GM19351 (cell line): ENCODE data around the gene IL11.

ENCODE experiments used
- ATAC-seq: cut with Tn5 transposase; IDR thresholded peaks from one replicate; pipeline ENCODE4 v1.9.1; 2021; ENCODE audit warnings: mild to moderate bottlenecking, moderate library complexity; ENCODE audit not compliant: unreplicated experiment

Gene IL11

DNA sequence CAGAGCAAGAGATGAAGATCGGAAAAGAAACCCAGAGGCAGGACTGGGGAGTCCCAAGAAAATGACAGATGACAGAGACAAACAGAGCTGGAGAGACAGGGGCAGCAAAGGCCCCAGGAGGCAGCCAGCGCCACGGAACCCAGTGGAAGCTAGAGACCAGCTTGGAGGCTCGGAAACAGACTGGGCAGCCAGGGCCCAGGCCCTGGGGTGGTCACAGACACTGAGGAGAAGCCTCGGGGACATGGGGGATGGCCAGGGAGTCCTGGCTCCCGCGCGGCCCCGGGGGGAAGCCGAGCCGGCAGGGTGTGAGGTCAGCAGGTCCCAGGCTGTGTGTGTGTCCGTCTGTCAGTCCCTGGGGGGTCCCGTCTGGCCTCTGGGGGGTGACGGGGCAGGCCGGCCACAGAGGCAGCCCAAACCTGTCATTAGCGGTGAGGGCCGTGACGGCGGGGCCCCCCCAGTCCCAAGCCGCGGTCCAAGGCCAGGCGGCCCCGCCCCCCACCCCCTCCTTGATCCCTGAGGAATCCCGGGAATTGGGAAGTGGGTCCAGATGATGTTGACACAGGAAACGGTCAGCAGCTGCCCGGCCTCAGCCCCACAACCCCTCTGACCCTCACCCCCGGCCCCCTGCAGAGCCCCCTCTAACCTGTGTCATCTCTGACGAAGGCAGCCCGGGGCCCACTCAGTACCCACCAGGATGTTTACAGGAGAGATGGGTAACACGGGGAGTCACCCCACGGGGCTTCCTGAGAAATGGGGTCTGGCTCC is 3.9 kb upstream of the IL11 start:
- ATAC-seq = no peak

DNA sequence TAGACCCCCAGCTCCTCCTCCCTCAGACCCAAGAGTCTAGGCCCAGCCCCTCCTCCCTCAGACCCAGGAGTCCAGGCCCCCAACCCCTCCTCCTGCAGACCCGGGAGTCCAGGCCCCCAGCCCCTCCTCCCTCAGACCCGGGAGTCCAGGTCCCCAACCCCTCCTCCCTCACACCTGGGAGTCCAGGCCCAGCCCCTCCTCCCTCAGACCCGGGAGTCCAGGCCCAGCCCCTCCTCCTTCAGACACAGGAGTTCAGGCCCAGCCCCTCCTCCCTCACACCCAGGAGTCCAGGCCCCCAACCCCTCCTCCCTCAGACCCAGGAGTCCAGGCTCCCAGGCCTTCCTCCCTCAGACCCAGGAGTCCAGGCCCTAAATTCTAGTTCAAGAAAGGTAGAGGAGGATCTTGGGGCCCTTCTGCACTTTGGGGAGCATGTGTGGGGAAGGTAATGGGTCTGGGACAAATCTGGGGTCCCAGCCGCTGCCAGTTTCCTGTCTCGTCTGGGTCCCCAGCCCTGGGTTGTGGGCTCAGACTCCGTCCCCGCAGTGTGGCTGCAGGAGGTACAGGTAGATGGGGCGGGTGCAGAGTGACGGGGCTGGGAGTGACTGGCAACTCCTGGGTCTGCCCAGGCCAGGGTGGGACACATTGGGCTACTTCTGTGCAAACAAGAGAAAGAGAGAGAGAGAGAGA is 3.2 kb upstream of the IL11 start:
- no peak for ATAC-seq

DNA sequence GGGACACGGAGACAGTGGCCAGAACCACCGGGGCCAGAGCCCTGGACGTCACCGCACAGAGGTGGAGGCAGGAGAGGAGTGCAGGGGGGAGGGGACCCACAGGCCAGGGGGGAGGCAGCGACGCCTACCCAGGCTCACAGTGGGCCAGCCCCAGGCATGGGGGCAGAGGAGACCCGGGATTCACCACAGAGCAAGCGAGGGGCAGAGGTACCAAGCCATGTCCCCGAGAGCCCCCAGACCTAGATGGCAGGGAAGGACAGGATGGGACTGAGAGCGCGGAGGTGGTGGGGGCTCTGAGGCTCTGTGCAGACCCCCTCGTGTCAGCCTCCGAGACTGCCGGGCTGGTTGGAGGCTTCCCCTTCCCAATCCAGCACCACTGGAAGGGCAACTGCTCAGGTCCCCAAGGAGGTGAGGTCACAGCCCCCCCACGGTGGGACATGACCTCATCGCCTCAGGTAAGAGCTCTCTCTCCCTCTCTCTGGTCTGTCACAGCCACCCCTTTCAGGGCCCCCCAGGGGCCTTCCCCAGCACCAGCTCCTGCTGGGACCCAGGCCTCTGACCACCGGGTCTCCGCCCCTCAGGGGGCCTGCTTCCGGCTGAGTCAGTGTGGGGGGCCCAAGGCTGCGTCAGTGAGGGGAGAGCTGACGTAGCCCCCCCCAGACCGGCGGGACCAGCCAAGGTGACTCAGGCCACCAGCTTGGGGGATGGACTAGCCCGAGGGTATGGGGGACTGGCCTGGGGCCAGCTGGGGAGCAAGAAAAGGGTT is 2.2 kb upstream of the IL11 start:
- no peak for ATAC-seq

DNA sequence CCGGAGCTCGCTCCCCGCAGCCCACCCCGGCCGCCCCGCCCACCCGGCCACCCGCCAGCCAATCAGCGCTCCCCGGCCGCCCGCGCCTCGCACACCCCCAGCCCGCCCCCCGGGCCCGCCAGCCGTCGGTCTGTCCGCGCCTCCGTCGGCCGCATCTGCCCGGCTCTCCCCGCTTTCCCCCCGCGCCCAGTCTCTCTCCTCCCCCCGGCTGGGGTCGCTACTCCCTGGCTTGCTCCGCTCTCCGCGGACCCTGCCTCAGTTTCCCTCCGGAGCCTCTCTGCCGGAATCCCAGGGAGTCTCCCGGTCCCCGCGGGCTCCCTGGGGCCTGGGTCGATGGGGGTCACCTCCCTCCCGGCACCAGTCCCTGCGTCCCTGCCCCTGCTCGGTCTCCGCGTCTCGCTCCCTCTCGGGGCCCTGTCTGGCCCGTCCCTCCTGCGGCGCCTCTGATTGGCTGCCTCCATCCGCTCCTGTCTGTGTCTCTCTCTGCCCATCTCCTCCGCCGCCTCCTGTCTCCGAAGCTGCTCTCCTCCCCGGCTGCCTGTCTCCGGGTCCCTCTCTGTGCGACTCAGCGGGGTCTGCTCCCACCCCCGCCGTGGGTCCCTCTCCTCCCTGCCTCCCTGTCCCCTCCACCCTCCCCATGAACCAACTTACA is 484 bp downstream of the IL11 start:
- no peak for ATAC-seq

DNA sequence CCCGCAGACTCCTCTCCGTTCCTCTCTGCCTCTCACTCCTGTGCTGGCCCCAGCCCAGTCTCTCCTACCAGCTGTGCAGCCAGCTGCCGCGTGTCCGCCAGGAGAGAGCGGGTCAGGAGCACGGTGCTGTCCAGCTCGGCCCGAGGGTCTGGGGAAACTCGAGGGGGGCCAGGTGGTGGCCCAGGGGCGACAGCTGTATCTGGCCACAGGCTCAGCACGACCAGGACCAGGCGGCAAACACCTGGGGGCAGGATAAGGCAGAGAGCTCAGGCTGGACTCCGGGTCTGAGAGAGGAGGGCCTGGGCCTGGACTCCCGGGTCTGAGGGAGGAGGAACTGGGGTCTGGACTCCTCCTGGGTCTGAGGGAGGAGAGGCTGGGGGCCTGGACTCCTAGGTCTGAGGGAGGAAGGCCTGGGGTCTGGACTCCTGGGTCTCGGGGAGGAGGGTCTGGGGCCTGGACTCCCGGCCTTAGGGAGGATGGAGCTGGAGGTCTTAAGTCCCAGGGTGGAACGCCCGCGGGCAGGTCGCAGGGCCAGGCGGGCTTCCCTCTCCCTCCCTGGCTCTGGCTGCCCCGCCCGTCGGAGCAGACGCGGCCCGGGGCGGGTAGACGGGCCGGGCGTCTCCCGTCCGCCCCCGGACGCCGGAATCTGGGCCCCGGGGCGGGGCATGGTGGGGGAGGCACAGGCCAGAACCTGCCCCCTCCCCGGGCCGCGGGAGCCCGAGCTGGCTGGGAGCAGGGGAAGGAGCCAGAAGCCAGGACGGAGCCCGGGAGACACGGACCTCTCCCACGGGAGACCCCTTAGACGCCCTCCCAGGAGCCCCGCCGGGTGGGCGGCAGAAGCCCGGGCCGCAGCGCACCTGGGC is 1.3 kb downstream of the IL11 start:
- ATAC-seq = no peak

DNA sequence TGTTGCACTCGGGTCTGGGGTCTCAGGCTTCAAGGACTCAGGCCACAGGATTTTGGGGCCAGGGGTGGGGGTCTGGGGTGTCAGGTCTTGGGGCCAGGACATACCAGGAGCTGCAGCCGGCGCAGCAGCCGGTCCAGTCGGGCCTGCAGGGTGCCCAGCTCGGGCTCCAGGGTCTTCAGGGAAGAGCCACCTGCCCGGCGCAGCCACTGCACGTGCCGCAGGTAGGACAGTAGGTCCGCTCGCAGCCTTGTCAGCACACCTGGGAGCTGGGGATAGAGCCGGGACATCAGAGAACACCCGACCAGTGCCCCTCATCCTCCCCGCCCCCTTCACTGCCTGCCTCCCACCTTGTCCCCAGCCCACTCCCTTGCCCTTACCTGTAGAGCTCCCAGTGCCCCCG is 2.2 kb downstream of the IL11 start:
- ATAC-seq = no peak

DNA sequence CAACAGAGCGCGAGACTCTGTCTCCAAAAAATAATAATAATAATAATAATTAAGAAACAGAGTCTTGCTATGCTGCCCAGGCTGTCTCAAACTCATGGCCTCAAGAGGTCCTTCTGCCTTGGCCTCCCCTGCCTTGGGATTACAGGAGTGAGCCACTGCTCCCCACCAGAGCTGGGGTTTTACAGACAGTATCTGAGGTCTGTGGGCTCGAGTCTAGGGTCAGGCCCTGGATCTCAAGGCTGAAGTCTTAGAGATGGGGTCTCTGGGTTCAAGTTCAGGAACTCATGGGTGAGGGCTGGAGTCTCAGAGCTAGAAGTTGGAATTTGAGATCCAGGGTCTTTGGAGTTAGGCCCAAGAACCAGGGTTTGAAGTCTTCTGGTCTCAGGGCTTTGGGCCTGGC is 3.5 kb downstream of the IL11 start:
- no peak for ATAC-seq

DNA sequence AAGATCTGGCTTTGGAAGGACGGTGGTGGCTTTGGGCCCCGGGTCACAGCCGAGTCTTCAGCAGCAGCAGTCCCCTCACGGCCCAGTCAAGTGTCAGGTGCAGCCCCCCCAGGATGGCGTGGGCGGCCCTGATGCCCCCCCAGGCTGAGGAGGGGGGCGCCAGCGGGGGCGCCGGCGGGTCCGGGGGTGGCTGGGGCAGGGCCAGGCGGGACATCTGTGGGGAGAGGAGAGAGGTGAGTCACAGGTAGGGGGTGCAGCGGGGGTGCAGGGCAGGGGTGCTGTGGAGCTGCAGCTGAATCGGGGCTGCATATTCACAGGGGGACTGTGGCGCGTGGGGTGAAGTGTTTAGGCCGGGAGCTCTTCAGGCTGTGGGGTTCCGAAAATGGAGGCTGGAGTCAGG is 4.3 kb downstream of the IL11 start:
- ATAC-seq = no peak

DNA sequence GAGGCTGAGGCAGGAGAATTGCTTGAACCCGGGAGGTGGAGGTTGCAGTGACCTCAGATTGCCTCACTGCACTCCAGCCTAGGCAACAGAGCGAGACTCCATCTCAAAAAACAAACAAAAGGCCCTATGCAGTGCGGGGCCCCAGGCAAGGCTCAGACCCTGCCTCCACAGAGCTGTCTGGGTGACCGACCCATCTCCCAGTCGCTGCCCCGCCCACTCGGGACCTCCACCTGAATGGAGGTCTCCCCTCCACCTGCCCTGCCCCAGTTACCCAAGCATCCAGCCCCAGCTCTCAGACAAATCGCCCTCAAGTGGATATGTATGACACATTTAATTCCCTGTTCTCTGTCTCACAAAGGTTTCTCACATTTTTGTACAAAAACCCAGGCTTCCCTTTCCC is 5.0 kb downstream of the IL11 start:
- no peak for ATAC-seq

DNA sequence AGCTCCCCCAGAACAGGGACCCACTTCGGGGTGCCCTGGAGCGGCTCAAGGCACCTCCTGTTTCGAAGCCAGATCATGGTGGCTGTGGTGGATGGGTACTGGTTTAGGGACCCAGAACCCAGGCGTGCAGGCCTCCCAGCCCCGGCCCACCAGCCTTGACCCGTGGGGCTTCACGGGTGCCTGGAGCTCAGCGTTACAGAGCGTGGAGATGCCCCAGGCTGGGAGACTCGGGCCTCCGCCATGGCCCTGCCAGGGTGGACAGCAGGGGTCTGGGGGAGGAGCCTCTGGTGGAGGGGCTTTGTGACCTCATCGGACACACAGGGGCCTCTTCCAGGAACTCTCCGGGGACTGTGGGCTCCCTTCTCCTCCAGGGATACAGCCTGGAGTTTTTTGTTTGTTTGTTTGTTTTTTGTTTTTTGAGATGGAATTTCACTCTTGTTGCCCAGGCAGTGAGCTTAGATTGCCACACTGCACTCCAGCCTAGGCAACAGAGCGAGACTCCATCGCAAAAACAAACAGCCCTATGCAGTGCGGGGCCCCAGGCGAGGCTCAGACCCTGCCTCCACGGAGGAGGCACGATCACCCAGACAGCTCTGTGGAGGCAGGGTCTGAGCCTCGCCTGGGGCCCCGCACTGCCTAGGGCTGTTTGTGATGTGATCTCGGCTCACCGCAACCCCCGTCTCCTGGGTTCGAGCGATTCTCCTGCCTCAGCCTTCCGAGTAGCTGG is 7.1 kb downstream of the IL11 start, which contains the start of gene GARIN5B:
Gene GARIN5B, minus strand, starts transcription at position 271 of the 727 bp plus-strand sequence. Its CDS starts 194 bp downstream, at position 77.
- ATAC-seq = no peak

DNA sequence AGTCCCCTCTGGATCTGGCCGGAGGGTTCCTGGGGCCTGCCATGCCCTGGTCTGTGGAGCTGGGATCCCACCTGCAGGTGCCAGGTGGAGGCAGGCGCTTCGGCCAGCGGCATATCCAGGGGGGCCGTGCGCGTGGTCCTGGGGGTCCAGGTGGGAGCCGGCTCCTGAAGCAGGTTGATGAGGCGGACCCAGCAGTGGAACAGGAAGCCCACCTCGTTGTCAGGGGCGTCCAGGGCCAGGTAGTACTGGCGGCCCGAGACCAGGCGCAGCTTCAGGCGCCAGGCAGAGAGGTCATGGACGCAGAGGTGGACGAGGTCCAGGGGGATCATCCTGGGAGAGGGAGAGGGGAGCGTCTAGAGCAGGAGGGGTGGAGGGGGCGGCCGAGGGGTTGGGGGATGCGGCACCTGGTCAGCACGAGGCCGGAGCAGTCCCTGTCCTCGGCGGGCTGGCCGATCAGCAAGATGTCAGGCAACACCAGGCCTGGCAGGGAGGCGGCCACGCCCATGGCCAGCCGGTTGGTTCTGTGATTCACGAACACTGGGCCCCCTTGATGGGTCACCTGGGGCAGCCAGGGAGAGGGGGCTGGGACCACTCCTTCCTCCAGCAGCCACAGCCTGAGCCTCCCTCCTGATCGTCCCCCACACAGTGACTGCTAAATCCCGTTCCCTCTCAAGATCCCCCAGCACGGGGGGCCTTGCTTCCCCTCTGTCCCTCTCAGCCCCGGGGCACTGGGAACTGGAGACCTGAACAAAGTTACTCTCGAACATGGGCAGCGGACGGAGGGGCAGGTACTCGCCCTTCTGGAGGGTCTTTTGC is 7.9 kb downstream of the IL11 start:
- ATAC-seq = no peak

DNA sequence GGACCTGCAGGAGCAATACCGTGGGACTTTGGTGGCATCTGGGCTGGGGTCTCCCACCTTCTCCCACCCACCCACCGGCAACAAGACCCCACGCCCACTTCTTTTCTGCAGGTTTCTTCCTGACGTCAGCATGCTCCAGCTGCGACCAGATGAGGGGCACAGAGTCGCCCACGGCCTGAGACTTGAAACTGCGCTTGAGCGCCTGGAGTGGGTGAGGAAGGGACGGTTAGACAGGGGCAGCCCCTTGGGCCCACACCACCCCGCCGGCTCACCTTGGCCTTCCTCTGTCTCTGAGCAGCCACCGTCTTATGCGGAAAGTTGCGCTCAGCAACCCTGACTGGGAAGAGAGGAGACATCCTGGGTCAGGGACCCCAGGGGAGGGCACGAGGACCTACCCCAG is 9.4 kb downstream of the IL11 start:
- ATAC-seq = no peak

DNA sequence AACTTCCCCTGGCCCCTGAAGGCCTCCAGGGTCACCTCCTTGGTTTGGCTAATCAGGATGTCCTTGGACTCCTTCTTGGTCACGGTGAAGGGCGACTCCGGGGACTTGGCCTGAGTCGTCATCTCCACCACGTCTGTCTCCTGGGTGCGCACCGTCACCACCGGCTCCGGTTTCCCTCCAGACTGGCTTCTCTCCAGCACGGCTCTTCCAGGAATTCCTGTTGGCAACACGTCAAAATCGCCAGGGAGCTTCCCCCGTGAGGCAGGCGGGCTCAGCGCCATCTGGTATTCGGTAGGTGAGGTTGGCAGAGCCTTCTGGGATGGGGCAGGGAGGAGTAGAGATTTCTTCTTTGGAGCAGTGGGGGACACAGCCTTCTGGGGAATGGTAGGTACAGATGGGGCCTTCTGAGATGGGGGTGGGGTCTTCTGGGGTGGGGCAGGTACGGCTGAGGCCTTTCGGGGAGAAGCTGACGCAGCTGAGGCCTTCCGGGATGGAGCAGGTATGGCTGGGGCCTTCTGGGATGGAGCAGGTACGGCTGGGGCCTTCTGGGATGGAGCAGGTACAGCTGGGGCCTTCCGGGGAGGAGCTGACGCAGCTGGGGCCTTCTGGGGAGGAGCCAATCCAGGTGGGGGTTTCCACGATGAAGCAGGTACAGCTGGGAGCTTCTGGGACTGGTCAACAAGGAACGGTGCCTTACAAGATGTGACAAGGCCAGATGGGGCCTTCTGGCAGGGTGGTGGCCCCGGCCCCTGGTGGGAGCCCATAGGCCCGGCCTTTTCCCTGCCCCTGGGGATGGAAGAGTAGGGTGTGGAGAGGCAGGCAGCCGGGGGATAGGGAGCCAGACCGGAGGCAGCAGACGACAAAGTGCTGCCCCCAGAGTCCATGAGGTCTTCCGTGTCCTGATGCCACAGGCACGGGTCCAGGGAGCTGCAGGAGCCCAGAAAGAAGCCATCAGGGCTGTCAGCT is 11.0 kb downstream of the IL11 start:
- ATAC-seq = no peak

DNA sequence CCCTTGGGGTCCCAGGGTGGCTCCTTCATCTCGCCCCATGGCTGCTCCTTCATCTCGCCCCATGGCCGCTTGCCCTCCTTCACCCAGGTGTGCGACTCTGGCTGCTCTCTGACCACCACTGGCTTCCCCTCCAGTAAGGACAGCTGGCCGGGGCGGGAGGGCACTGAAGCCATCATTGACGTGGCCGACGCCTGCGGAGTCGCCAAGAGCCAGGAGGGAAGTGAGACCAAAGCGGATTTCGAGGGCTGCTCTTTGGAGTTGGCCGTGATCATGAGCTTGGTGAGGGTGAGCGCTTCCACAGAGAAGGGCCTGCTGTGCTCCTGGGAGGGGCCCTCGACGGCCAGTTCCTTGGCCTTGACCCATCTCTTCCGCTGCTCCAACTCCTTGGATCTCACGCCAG is 11.8 kb downstream of the IL11 start:
- ATAC-seq = no peak

DNA sequence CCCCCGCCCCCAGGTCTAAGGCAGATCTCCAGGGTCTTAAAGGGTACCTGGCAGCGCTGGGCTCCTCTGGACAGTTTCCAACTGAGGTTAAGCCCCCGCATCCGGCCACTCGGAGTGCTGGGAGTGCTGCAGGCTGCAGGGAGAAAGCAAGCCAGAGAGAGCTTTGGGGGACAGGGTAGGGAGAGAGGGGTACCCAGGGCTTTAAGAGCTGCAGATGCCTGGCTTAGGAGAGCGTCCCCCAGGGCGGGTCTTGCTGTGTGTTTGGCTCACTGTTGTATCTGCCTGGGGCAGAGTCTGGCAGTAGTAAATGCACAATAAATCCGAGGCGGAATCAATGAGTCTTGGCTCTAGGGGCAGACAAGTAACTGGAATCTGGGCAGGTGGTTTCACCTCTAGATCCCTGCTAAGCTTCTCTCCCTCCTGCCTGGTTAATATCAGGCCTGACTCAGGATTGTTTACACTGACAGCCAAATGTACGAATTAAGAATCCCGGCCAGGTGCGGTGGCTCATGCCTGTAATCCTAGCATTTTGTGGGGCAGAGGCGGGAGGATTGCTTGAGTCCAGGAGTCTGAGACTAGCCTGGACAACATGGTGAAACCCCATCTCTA is 14.9 kb downstream of the IL11 start:
- no peak for ATAC-seq

DNA sequence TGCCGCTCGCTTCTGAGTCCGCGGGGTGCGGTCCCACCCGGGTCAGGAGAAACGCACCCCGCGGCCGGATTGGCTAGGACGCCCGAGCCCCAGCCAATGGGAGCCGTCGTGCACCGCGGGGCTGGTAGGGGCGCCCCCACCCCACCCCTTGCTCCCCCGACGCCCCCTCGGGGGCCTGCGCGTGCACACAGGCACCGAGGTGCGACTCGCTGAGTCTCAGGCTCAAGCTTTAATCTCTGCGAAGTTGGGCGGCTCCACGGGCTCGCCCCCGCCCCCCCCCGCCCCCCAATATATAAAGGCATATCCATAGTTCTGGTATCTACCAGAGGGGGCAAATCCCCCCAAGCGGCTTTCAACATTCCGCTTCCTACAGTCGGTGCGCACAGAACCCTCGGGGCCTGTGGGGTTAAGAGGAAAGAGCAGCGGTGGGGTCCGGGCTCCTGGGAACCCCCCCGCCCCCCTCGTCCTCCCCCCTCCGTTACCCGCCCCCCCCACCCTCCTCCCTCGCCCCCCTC is 15.5 kb downstream of the IL11 start, which contains the start of gene COX6B2:
Gene COX6B2, minus strand, starts transcription at position 22 of the 515 bp plus-strand sequence. CDS start 198 bp downstream, outside the sequence.
- ATAC-seq = no peak
